Heart left ventricle (tissue), 16 donors: Measurements from ENCODE around the gene KRT32. TPM values are rescaled to one million over a fixed set of nuclear protein-coding genes. Genes with fewer than 3 reads are reported as not detected.

Experiments used
- ATAC-seq, 4 donors: fragments of 200-7000 bp; cut with Tn5 transposase; one replicate each; pipeline ENCODE4 v1.9.1; 2020 to 2022; ENCODE audit warnings: moderate library complexity in 4 of 4, mild to moderate bottlenecking in 3 of 4, moderate number of reproducible peaks in 1 of 4
- DNase-seq, 5 donors: peaks; one replicate each; pipeline ENCODE4 v3.0.0-alpha.2; 2020
- H3K27ac ChIP-seq, 12 donors: fragments of 200-600 bp; sonication (generic) in 4 of 12; one replicate each; pipeline versions ENCODE4 v1.5.0 to v1.8.0; 2016 to 2022; ENCODE audit warnings: mild to moderate bottlenecking in 2 of 12
- H3K27me3 ChIP-seq, 9 donors: fragments of 200-600 bp; sonication (generic) in 2 of 9; one replicate each; pipeline versions ENCODE4 v1.5.1 to v1.8.0; 2016 to 2022; ENCODE audit warnings: mild to moderate bottlenecking in 3 of 9
- H3K36me3 ChIP-seq, 9 donors: fragments of 200-600 bp; sonication (generic) in 2 of 9; one replicate each; pipeline versions ENCODE4 v1.5.0 to v1.8.0; 2018 to 2022; ENCODE audit warnings: mild to moderate bottlenecking in 2 of 9
- H3K4me1 ChIP-seq, 12 donors: fragments of 200-600 bp; sonication (generic) in 4 of 12; one replicate each; pipeline versions ENCODE4 v1.5.0 to v1.8.0; 2016 to 2022; ENCODE audit warnings: mild to moderate bottlenecking in 3 of 12
- H3K4me3 ChIP-seq, 12 donors: fragments of 200-600 bp; sonication (generic) in 4 of 12; one replicate each; pipeline versions ENCODE4 v1.5.0 to v1.8.0; 2017 to 2022; ENCODE audit warnings: mild to moderate bottlenecking in 9 of 12, moderate library complexity in 4 of 12
- H3K9me3 ChIP-seq, 12 donors: fragments of 200-600 bp; sonication (generic) in 4 of 12; one replicate each; pipeline versions ENCODE4 v1.5.0 to v1.8.0; 2016 to 2022; ENCODE audit warnings: mild to moderate bottlenecking in 1 of 12
- POLR2A ChIP-seq, 2 donors: fragments of 450-650 bp; IDR thresholded peaks; one replicate each; pipeline ENCODE4 v1.6.1; 2017; ENCODE audit warnings: antibody characterized with exemption in 2 of 2, mild to moderate bottlenecking in 2 of 2, moderate library complexity in 2 of 2
- WGBS, 4 donors: extraction: QIAGEN DNeasy Blood & Tissue Kit in 2 of 4; methylation state at CpG; one replicate each; pipeline versions ENCODE4 v1.1.5 to v1.1.7; 2013 to 2018; 5-methylcytosine and 5-hydroxymethylcytosine counted together
- intact Hi-C, 10 donors: fragments of 100-400 bp; cut with DNase I; formaldehyde crosslinking; loops; one replicate each; pipeline versions ENCODE4 v1.11.1 to v1.14.2; 2022
- polyA plus RNA-seq, 2 donors: library from polyadenylated mRNA; stranded (reverse); fragments of 200-250 nt; gene quantifications; one replicate each; pipeline ENCODE4 v1.2.3, GENCODE V29; 2013
- total RNA-seq, 9 donors: library from RNA; depleted of rRNA in 2 of 9; stranded (reverse); fragments of >200 nt in 2 of 9; fragmentation: NEBNext Ultra II Directional in 3 of 9; extraction: Animal tissue kit (Norgen Biotek cat#: 25700) in 3 of 9; gene quantifications; one replicate each; pipeline versions ENCODE4 v1.1.0 to v1.2.4, GENCODE V29; 2016 to 2023
- TF ChIP-seq, protein P1 (sequence below), 12 donors: fragments of 200-600 bp; sonication (generic) in 4 of 12; IDR thresholded peaks; one replicate each; pipeline versions ENCODE4 v1.5.0 to v1.8.0; 2018 to 2022; ENCODE audit warnings: antibody characterized with exemption in 12 of 12, mild to moderate bottlenecking in 5 of 12
- donor health status: ischemic (EF 13 %, LVEDD 7.1; RV severe dilation, severe dysfunction).
- donor health status: healthy with polysubstance abuse.
- donor health status: DM: no; HTN: yes; CAD: no.
- donor health status: DM: no; HTN: no; CAD: no.
- donor health status: ischemic (EF 25% LVEDD 6.9; RV normal size, moderate dysfunction).
- donor health status: ischemic (EF 25% LVEDD 5.7; RV mildly dilated, moderate dysfunction).
- donor health status: healthy.
- donor health status: DM: yes; HTN: yes; CAD: no.
- donor health status: ischemic (EF 35%, LVEDD 5.7; RV mildly dilated, moderate dysfunction).
- donor health status: nonischemic (EF 11% LVEDD 7.7; RV severe dilation, severe dysfunction).
- donor health status: DM: yes; HTN: yes; CAD: no.
- donor health status: PGD.
- donor health status: ischemic (EF 29% LVEDD 5.4; RV normal size, mild dysfunction).
- donor health status: nonischemic (EF 23%, LVEDD 6.1; RV moderate dilation, normal function).

The KRT32 gene
- total and polyA plus RNA-seq, 11 donors = 0.16 to 0.27 (median 0.21) TPM; not detected in 7

- Histone ChIP-seq H3K36me3 (no peaks in the 10 kb centered on the region), H3K4me3 (no peak overlapping the region), H3K9me3 (peaks cover 0 to 8% (median 0%) of the 10 kb centered on the region in 12 donors), H3K27me3 (peaks cover 0 to 39% (median 5%) of the 10 kb centered on the region in 9 donors), H3K4me1 (no peaks in the 10 kb centered on the region), H3K27ac (no peak overlapping the region)
- intact Hi-C loops = no loop called here
- 52 to 63% (median 56%) methylated on average over 2 of the region's 2 CpGs for WGBS, 4 donors
- DNase-seq = no peak
- no peak for ATAC-seq
- TF ChIP-seq POLR2A (IDR thresholded peaks at IDR 0.05) = no peak
- TF ChIP-seq, protein P1, sequence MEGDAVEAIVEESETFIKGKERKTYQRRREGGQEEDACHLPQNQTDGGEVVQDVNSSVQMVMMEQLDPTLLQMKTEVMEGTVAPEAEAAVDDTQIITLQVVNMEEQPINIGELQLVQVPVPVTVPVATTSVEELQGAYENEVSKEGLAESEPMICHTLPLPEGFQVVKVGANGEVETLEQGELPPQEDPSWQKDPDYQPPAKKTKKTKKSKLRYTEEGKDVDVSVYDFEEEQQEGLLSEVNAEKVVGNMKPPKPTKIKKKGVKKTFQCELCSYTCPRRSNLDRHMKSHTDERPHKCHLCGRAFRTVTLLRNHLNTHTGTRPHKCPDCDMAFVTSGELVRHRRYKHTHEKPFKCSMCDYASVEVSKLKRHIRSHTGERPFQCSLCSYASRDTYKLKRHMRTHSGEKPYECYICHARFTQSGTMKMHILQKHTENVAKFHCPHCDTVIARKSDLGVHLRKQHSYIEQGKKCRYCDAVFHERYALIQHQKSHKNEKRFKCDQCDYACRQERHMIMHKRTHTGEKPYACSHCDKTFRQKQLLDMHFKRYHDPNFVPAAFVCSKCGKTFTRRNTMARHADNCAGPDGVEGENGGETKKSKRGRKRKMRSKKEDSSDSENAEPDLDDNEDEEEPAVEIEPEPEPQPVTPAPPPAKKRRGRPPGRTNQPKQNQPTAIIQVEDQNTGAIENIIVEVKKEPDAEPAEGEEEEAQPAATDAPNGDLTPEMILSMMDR (IDR thresholded peaks at IDR 0.05) = no peak
These were observed 15.9 kb downstream of the KRT32 start for GRCh38 chr17:41451154-41451728.

DNA sequence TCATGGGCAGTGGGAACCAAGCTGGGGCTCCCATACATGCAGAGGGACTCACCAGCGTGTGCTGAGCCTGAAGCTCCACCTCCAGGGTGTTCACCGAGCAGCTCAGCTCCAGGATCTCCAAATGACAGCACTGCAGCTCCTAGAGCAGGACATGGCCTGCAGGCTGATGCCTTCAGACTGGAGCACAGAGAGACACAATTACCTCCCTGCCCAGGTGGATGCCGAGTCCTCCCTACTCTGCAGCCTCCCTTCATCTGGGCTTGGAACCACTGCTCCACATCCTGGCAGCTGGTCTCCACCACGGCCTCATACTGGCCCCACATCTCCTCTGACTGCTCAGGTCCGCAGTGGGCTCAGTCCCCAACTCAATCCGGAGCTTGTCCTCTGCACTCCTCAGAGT is 18.2 kb downstream of the KRT32 start:
- no peak for ATAC-seq
- intact Hi-C loops = no loop called here
- TF ChIP-seq, protein P1 (IDR thresholded peaks at IDR 0.05) = no peak
- TF ChIP-seq POLR2A (IDR thresholded peaks at IDR 0.05) = no peak
- 61 to 82% (median 77%) methylated on average over 6 of the region's 6 CpGs for WGBS, 4 donors
- no peak overlapping the region for H3K4me3 ChIP-seq
- H3K27me3 ChIP-seq = peaks cover 0 to 39% (median 6%) of the 10 kb centered on the region in 9 donors
- no peak overlapping the region for H3K27ac ChIP-seq
- H3K36me3 ChIP-seq = no peaks in the 10 kb centered on the region
- no peak for DNase-seq
- peaks cover 0 to 8% (median 0%) of the 10 kb centered on the region in 12 donors for H3K9me3 ChIP-seq
- no peaks in the 10 kb centered on the region for H3K4me1 ChIP-seq

DNA sequence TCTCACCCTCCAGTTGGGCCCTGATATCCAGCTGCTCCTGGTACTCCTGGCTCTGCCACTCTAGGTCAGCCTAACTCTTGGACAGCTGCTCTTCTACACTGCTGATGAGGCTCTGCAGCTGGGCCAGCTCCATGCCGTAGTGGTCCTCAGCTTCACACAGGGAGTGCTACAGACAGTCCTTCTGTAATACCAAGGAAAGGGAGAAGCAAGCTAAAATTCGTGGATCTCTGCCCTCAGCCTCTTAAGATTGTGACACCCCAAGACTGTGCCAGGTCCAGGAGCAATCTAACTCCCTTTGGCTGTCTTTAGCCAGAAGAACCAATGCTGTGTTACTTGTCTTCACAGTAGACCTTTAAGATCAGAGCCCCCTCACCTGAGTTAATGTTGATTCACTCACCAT is 18.7 kb downstream of the KRT32 start:
- no peaks in the 10 kb centered on the region for H3K36me3 ChIP-seq
- H3K27me3 ChIP-seq = peaks cover 0 to 36% (median 6%) of the 10 kb centered on the region in 9 donors
- intact Hi-C loops = no loop called here
- peaks cover 0 to 8% (median 0%) of the 10 kb centered on the region in 12 donors for H3K9me3 ChIP-seq
- no peak for DNase-seq
- H3K4me3 ChIP-seq = no peak overlapping the region
- no peaks in the 10 kb centered on the region for H3K4me1 ChIP-seq
- ATAC-seq = peak in 1 of 4 donors; percentile 27
- 0 to 58% (median 46%) methylated on average over 1 to 2 of the region's 2 CpGs for WGBS, 4 donors
- H3K27ac ChIP-seq = no peak overlapping the region
- TF ChIP-seq POLR2A (IDR thresholded peaks at IDR 0.05) = no peak
- TF ChIP-seq, protein P1 (IDR thresholded peaks at IDR 0.05) = no peak

DNA sequence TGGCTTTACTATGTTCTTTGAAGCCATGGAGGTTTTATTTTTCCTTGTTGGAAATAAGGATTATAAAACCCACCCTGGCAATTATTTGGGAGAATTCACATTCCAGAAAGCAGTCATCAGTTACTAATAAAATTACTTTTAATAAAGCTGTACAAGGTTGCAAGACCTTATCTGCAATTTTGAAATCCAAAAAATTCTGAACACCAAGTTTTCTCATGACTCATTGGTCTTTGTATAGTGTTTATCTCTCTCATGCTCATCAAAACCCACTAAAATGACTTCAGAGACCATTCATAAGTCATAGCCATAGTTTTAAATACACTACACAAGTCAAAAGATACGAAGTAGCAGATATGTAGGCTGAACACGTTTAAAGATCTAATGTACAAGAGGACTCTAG is 20.4 kb downstream of the KRT32 start:
- H3K27me3 ChIP-seq = peaks cover 0 to 32% (median 0%) of the 10 kb centered on the region in 9 donors
- no peak for ATAC-seq

More for the DNA sequence above, 20.4 kb downstream of the KRT32 start:
- no peaks in the 10 kb centered on the region for H3K36me3 ChIP-seq
- 32 to 72% (median 55%) methylated on average over 2 of the region's 2 CpGs for WGBS, 4 donors
- H3K4me3 ChIP-seq = no peak overlapping the region
- peaks cover 0 to 8% (median 0%) of the 10 kb centered on the region in 12 donors for H3K9me3 ChIP-seq
- no peaks in the 10 kb centered on the region for H3K4me1 ChIP-seq
- no peak overlapping the region for H3K27ac ChIP-seq
- TF ChIP-seq, protein P1 (IDR thresholded peaks at IDR 0.05) = no peak
- no peak for TF ChIP-seq POLR2A (IDR thresholded peaks at IDR 0.05)
- no peak for DNase-seq
- intact Hi-C loops = no loop called here
